Neural progenitor cell (in vitro differentiated cells): ENCODE data around the gene CAPZA1.

ENCODE experiments used
- EZH2phosphoT487 ChIP-seq: fragments of 200-600 bp; sonication (generic); IDR thresholded peaks from 2 replicates; pipeline ENCODE4 v1.6.1; 2017; ENCODE audit warnings: antibody characterized with exemption
- TF ChIP-seq, protein P1 (sequence below): fragments of 200-600 bp; sonication (generic); IDR thresholded peaks from 2 replicates; pipeline ENCODE4 v1.5.1; 2017; ENCODE audit warnings: antibody characterized with exemption, mild to moderate bottlenecking

- TF ChIP-seq EZH2phosphoT487: no peak
- TF ChIP-seq, protein P1, sequence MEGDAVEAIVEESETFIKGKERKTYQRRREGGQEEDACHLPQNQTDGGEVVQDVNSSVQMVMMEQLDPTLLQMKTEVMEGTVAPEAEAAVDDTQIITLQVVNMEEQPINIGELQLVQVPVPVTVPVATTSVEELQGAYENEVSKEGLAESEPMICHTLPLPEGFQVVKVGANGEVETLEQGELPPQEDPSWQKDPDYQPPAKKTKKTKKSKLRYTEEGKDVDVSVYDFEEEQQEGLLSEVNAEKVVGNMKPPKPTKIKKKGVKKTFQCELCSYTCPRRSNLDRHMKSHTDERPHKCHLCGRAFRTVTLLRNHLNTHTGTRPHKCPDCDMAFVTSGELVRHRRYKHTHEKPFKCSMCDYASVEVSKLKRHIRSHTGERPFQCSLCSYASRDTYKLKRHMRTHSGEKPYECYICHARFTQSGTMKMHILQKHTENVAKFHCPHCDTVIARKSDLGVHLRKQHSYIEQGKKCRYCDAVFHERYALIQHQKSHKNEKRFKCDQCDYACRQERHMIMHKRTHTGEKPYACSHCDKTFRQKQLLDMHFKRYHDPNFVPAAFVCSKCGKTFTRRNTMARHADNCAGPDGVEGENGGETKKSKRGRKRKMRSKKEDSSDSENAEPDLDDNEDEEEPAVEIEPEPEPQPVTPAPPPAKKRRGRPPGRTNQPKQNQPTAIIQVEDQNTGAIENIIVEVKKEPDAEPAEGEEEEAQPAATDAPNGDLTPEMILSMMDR: no peak
These were observed 7.3 kb downstream of the CAPZA1 start for GRCh38 chr1:112626887-112627286.
